Left hindlimb (tissue), 1 donor: Measurements from ENCODE around the gene PLCG1.

Experiments used
- DNase-seq: peaks from one replicate; pipeline ENCODE4 v3.0.0-alpha.2; 2018

Gene PLCG1

GRCh38 chr20:41168281-41169161, 31.2 kb downstream of the PLCG1 start:
- peak; percentile 40 for DNase-seq

DNA sequence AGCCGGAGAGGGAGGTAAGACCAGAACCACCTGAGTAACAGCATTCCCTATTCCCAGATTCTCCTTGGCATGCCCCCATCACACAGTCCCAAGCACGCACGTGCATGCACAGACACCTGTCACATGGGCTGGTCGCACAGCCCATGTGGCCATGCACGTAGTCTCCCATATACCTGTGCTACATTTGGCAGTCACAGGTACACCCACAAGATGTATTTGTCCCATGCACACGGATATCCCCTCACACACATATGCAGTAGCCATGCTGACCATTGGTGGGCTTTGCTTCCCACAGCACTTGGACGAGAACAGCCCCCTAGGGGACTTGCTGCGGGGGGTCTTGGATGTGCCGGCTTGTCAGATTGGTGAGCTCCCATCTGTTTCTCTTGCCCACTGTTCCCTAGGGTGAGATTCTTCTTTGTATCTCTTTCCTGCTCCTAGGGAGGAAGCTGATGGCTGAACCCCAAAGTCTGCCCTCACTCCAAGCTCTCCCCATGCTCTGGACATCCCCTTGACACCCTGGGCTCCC, 31.9 kb downstream of the PLCG1 start:
- peak; percentile 1 for DNase-seq

DNA sequence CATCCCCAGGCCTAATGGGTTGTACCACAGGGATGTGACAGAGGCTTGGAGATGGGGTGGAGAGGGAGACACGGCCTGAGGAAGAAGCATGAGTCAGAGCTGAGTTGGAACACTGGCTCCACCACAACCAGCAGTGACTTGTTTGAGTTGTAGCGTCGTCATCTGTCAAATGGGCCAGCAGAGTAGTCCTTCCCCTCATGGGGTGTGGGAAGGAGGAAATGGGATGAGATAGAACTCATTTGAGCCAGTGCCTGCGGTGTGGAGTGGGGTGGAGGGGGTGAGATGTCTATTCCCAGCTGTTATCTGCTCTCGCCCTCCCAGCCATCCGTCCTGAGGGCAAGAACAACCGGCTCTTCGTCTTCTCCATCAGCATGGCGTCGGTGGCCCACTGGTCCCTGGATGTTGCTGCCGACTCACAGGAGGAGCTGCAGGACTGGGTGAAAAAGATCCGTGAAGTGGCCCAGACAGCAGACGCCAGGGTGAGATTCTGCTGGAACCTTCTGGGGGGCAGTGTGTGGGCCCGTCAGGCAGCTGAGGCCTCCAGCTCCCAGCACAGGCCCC, 32.5 kb downstream of the PLCG1 start:
- peak; percentile 27 for DNase-seq

DNA sequence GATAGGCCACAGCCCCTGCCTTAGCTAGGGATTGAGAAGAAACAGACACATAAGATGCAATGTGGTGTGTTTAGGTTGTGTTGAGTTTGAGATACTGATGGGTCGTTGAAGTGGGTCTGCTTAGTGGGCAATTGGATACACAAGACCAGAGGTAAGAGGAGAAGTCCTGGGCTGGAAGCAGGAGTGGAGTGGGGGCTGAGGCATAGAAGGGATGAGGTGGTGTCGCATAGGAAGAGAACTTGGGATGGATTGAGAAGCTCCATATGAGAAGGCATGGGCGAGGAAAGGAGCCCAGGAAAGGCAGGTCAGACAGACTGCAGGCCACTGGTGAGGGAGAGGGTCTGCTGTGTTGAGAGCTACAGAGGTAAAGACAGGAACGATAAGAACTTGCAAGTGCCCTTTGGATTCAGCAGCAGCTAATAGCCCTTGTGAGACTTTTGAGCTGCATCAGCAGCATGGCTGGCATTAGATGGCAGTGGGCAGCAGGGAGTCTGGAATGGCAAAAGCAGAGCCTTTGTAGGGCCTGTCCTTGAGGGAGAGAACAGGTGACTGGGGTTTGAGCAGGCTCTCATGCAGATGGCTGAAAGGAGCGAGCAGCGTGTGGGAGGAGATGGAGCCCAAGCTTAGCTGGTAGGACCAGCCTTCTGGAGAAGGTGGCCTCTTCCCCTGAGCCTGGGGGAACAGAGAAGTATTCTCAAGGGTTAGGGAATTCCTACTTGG, 33.2 kb downstream of the PLCG1 start:
- peak; percentile 16 for DNase-seq

- peak; percentile 18 for DNase-seq
These were observed 34.5 kb downstream of the PLCG1 start for GRCh38 chr20:41171736-41172295.

GRCh38 chr20:41172296-41173140, 35.2 kb downstream of the PLCG1 start:
- DNase-seq, result peak; percentile 33

DNA sequence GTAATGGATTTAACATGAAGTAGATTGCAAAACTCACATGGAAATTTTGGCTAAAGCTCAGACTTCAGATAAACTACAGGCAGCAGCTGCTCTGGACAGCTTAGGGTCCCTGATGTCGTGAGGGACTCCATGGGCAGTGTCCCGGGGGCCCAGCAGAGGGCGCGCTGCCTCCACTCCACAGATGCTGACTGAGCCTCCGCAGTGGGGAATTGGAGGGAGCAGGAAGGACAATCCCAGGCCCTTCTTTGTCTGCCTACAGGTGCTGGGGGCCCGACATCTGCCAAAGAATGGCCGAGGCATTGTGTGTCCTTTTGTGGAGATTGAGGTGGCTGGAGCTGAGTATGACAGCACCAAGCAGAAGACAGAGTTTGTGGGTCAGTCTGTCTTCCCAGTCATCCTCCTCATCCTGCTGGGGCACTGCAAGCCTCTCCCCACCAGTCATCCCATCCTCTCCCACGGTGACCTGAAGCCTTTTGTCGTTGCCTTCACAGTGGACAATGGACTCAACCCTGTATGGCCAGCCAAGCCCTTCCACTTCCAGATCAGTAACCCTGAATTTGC, 35.9 kb downstream of the PLCG1 start:
- DNase-seq, result peak; percentile 85

DNA sequence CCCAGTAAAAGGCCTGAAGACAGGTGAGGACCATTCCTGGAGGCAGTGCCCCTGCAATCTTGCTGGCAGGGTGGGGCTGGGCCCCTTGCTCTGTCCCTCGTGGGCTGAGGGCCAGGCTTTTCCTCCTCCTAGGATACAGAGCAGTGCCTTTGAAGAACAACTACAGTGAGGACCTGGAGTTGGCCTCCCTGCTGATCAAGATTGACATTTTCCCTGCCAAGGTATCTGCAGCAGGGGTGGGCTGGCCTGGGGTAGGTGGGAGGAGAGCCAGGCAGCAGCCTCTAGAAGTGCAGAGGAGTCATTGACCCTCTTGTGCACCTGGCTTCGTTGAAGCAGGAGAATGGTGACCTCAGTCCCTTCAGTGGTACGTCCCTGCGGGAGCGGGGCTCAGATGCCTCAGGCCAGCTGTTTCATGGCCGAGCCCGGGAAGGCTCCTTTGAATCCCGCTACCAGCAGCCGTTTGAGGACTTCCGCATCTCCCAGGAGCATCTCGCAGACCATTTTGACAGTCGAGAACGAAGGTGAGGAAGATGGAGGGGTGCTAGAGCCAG, 36.5 kb downstream of the PLCG1 start:
- DNase-seq, result no peak

DNA sequence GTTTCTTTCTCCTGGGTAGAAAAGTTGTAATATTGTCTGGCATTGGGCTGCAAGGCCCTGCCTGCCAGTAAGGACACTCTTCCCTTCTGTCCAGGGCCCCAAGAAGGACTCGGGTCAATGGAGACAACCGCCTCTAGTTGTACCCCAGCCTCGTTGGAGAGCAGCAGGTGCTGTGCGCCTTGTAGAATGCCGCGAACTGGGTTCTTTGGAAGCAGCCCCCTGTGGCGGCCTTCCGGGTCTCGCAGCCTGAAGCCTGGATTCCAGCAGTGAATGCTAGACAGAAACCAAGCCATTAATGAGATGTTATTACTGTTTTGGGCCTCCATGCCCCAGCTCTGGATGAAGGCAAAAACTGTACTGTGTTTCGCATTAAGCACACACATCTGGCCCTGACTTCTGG, 37.0 kb downstream of the PLCG1 start:
- DNase-seq, result no peak

GRCh38 chr20:41174782-41175181, 37.4 kb downstream of the PLCG1 start:
- DNase-seq, result no peak

- no peak for DNase-seq
These were observed 37.9 kb downstream of the PLCG1 start for GRCh38 chr20:41175201-41175651.

DNA sequence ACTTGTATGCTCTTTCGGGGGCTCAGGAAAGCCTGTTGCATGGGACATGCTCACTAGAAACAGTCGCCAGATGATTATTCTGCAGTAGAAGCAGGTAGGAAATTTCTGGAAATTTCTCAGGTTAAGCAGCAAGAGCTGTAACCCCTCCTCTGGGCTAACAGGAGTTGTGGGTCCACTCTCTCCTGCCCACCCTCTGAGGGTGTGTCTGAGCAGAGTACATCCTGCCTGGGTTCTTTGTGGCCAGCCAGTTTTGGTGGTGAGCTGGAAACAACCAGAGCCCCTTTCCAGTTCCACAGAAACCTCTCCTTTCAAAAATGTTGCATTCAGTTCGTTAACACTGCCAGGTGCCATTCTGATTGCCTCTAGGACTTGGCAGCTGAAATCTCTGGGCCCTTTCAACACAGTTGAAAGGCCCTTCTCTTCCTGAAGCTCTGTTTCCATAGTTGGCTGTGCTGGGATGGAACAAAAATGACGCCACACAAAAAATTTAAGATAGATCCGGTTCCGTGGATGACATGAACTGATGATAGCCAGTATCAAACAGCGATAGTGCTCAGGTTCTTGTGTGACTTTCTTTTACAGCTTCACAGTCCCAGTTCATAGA, 38.5 kb downstream of the PLCG1 start:
- no peak for DNase-seq

- DNase-seq, result no peak
These were observed 39.6 kb downstream of the PLCG1 start for GRCh38 chr20:41176711-41177552.

- DNase-seq, result no peak
These were observed 40.3 kb downstream of the PLCG1 start for GRCh38 chr20:41177636-41178035.

- no peak for DNase-seq
These were observed 41.2 kb downstream of the PLCG1 start for GRCh38 chr20:41178495-41178894.

GRCh38 chr20:41178904-41179432, 41.6 kb downstream of the PLCG1 start:
- no peak for DNase-seq

GRCh38 chr20:41179961-41180360, 42.6 kb downstream of the PLCG1 start:
- no peak for DNase-seq

- no peak for DNase-seq
These were observed 43.4 kb downstream of the PLCG1 start for GRCh38 chr20:41180599-41181333.

DNA sequence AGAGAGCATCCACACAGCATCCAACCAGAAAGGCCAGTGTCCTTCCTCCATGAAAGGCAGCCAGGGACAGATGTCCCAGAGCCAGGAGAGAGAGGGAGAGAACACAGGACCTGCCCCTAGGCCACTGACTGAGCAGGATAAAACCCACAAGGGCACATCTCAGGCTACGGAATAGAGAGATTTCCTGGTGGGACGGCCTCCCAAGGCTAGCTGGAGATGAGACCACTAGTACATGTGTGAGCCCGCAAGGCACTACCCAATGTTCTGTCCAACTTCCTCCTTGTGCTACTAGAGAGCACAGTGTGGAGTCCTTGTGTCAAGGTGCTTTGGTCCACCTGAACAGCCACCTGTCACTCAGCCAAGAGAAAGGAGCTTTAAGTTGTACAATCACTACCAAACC, 44.2 kb downstream of the PLCG1 start:
- no peak for DNase-seq
